NCI-H2196 (cell line): Measurements from ENCODE around the gene OARD1.
"Not testable (repeated sequence)": the region's sequence is repeated elsewhere in the genome, so short reads cannot be mapped to it uniquely, and the experiment has no call there.

ENCODE experiments used
- DNase-seq: peaks from one replicate; lab custom pipeline; 2025; ENCODE audit not compliant: unreplicated experiment; lab: John Stamatoyannopoulos, UW

OARD1 gene

GRCh38 chr6:41028561-41029412 is 43.4 kb downstream of the OARD1 start:
- peak; percentile 12 for DNase-seq

GRCh38 chr6:41027799-41028560 is 44.2 kb downstream of the OARD1 start:
- peak; percentile 60 for DNase-seq

GRCh38 chr6:41027241-41027640 is 44.9 kb downstream of the OARD1 start:
- DNase-seq: no peak

- no peak for DNase-seq
Observed at GRCh38 chr6:41025966-41026530, 46.1 kb downstream of the OARD1 start.

- DNase-seq: no peak
Observed at GRCh38 chr6:41023114-41023513, 49.0 kb downstream of the OARD1 start.

GRCh38 chr6:41022294-41022693 is 49.9 kb downstream of the OARD1 start:
- DNase-seq: peak; percentile 8

- peak; percentile 44 for DNase-seq
Observed at GRCh38 chr6:41021832-41022231, 50.3 kb downstream of the OARD1 start.

GRCh38 chr6:41017663-41018062 is 54.5 kb downstream of the OARD1 start:
- DNase-seq: no peak

- DNase-seq: not testable (repeated sequence)
Observed at GRCh38 chr6:41015860-41016259, 56.3 kb downstream of the OARD1 start.

GRCh38 chr6:41014780-41015179 is 57.4 kb downstream of the OARD1 start:
- no peak for DNase-seq
